Stimulated activated CD4-positive, alpha-beta T cell treated with anti-CD3 and anti-CD28 coated beads, TNF-alpha, amount 100 ng/mL, for 48 hours (primary cell): ENCODE results near the gene GRK6.
A peak's percentile ranks its signal among the peaks of the same experiment; 100 is the strongest.
"Not testable (repeated sequence)": the region's sequence is repeated elsewhere in the genome, so short reads cannot be mapped to it uniquely, and the experiment has no call there.

ENCODE experiments used
- DNase-seq, 3 donors: peaks; one replicate each; pipeline ENCODE4 v3.0.0-alpha.2; 2020; ENCODE audit warnings: low read depth in 3 of 3

Gene GRK6

GRCh38 chr5:177470759-177471536, 44.5 kb downstream of the GRK6 start:
- DNase-seq = no peak

GRCh38 chr5:177471610-177472356, 45.3 kb downstream of the GRK6 start:
- no peak for DNase-seq

DNA sequence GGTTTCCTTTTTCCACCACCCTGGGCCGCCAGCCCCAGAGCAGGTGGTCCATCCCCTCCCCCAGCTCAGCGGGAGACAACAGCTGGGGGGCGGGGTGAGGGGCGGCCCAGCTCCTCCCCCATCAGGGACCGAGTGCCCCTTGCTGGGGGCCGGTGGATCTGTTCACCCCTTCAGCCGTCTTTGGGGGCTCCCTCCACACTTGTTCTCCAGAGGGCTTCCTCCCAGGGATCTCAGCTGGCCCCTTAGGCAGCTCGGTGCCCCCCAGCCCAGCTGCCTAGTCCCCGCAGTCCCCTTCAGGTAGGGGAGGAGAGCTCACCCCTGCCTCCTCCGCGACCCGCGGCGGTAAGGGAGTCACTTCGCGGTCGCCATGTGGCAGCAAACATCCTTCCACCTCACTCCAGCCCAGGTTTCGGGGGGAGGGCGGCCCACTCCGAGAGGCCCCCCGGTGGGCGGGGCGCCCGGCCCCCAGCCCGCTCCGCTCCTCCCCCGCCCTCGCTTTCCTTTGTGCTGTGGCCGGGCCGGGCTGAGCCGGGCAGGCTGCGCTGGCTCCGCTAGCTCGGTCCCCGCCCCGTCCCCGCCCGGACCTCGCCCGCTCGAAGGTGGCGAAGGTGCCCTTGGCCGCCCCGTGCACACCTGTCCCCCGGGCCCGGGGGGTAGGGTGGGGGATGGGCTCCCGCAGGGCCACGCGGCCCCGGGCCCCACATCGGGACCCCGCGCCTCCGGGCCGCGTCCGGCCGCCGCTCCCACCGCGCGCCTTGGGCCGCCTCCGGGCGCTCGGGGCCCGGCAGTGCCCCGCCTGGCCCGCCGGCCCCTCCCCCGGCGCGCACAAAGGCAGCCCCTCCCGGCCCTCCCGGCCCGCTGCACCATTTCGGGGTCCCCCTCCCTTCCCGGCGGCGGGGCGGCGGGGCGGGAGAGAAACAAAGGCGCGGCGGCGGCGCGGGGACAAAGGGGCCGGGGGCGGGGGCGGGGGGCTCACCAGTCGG, 46.3 kb downstream of the GRK6 start:
- DNase-seq = peak in 1 of 3 donors; percentile 56

DNA sequence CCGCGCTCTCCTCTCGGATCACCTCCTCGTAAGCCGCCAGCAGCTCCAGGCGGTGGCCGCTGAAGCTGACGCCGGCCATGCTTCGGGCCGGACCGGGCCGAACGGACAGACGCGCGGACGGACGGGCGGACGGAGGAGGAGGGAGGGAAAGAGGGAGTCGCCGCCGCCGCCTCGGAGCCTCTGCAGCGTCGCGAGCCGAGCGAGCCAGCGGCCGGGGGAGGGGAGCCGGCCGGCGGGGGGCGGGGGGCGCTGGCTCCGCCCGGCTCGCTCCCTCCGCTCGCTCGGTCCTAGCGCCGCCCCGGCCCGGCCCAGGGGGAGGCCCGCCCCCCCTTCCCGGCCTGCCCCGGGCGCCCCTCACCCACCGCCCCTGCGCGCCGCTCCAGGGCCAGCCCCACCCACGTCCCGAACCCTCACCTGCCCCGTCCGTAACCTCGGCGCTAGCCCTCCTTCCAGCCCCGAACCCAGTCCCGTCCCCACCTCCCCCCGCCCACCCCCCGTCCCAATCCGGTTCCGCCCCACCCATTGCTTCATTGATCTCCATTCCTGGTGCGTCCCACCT, 47.0 kb downstream of the GRK6 start, which contains the start of gene DBN1:
Gene DBN1, minus strand, starts transcription at position 192 of the 559 bp plus-strand sequence. Its CDS starts 113 bp downstream, at position 79.
- no peak for DNase-seq

GRCh38 chr5:177474002-177474476, 47.6 kb downstream of the GRK6 start:
- DNase-seq = no peak

DNA sequence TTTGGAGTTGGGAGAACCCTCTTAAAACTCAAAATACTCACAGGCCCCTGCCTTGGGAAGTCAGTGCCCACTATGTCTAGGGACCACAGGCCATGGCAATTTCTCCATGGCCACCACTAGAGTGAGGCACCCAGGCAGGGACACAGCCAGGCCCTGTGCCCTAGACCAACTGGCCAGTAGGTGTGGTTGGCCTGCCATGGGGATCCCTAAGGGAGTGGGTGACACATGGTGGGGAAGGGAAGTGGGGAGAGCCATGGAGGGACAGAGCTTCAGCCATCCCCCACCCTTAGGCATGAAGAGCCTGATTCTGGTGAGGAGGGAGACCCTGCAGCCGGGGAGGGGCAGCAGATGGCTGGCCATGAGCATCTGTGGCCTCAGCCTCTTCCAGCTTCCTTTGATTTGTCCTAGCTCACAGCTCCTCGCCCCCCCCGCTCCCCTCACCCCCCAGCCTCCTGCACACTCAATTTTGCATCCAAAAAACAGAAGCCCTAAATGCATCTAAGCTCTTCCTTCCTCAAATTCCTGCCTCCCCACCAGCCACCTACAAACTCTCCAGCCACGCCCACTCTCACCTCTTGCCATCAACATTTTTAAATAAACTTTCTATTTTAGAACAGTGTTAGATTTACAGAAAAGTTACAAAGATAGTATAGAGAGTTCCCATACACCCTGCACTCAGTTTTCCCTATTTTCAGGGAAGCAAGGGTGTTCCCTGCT, 48.5 kb downstream of the GRK6 start:
- DNase-seq = no peak

DNA sequence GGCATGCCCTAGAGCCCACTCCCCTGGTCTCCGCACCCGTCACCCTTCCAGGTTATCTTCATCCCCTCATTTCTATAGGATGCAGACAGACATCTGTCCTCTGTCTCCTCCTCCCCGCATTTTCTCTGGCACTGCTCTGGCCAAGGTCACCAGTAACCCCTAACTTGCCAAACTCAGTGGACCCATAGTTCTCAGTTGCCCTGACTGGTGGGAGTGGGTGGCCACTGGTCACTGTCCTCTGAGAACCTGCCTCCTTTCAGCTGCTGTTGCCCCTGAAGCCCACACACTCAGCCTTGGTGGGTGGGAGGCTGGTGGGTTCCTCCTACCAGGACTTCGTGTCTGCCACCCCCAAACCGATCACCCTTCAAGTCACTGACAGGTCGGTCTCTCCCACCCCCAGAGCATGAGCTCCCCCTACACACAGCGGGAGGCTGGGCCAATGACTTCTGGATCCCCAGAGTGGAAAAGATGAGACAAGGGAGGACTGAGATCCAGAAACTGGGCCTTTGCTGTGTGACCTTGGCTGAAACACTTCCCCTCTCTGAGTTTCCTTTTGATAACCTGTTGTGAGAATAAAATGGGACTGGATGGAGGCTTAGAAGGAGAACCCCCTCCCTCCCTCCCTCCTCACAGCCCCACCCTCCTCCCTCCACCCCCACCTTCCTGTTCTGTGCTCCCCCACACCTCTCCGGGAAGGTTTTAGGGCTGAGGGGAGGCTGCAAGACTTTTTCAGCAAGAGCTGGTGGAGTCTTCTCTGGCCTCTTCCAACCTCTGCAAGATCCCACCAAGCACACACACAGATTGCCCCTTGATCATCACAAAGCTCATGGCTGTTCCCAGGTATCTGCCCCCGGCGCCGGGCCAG, 49.3 kb downstream of the GRK6 start:
- no peak for DNase-seq

GRCh38 chr5:177476531-177477233, 50.2 kb downstream of the GRK6 start:
- DNase-seq = no peak

DNA sequence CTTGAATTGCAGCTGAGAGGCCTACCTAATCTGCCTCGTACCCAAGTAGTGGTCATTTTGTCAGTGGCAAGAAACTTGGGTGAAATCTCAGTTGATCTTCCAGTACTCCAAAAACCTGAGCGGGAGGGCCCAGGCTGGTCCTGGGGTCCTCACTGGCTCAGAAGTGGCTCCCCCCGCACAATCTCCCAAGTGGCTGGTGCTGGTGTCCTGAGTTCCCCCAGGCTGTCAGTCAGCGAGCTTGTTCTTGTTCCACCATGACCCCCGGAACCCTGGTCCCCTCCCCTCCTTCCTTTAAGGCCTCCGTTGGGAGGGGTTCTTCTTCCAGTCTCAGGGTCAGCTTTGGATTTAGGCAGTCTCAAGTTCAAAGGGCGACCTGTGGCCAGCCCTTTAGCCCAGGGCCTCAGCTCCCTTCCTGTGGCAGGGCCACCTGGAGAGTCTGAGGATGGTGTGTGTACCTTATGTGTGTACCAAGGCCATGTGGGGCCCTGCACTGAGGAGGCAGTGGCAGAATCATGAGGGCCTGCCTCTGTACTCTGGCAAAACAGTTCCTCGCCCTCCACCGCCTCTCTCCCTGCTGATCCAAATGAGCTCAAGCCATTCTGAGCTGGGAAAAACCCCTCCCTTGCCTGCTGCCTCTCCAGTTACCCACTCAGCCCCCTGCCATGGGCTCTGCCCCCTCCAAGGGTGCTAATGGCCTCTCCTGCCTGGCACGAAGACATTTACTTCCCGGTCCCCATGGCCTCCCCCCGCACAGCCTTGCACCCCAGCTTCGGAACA, 51.4 kb downstream of the GRK6 start:
- no peak for DNase-seq

DNA sequence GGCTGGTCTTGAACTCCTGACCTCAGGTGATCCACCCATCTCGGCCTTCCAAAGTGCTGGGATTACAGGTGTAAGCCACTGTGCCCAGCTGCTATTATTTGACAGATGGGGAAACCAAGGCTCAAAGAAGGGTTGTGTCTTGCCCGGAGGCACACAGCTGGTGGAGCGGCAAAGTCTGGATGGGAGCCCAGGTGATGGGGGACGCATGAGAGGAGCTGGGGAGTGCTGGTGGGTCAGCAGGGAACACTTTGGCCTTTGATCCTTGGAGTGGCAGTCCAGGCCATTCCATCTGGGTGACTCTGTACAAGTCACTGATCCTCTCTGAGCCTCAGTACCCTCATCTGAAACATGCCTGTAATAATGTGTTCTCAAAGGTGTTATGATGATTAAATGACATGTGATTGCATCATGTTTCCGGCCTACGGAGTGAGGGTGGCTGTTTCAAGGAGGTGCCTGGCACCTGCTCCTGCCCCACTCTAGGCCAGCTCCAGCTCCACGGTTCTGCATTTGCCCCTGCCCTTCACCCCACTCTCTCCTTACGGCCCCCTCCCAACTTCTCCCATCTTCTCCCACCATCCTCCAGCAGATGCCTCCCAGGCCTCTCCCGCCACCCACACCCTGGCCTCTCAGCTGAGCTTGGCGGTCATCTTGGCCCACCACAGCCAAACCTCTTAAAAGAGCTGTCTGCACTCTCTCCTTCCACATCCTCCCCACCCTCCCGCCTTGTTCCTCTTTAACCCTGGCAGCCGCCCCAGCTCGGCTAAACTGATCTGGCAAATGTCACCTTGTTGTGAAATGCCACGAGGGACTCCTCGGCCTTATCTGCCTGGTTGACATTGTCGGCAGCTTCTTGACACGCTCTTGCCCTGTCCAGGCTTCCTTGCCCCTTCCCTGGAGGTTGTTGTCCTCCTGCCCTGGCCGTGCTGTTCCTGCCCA, 52.5 kb downstream of the GRK6 start:
- no peak for DNase-seq

- no peak for DNase-seq
These were observed 53.3 kb downstream of the GRK6 start for GRCh38 chr5:177479774-177480173.

GRCh38 chr5:177482359-177482795, 55.9 kb downstream of the GRK6 start:
- no peak for DNase-seq

DNA sequence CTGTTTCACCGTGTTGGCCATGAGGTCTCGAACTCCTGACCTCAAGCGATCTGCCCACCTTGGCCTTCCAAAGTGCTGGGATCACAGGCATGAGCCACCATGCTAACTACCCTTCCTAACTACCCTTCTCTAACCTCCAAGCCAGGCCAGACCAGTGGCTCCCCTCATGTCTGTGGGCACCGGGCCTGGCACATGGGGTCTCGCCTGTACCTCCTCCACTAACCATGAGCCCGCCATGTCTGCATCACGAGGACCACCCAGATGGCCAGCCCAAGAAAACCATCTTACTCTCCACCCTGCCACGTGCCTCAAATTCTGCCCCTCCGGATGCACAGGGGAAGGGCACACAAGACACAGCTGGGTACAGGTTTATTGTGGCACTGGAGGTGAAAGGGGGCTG, 56.6 kb downstream of the GRK6 start:
- DNase-seq = no peak

DNA sequence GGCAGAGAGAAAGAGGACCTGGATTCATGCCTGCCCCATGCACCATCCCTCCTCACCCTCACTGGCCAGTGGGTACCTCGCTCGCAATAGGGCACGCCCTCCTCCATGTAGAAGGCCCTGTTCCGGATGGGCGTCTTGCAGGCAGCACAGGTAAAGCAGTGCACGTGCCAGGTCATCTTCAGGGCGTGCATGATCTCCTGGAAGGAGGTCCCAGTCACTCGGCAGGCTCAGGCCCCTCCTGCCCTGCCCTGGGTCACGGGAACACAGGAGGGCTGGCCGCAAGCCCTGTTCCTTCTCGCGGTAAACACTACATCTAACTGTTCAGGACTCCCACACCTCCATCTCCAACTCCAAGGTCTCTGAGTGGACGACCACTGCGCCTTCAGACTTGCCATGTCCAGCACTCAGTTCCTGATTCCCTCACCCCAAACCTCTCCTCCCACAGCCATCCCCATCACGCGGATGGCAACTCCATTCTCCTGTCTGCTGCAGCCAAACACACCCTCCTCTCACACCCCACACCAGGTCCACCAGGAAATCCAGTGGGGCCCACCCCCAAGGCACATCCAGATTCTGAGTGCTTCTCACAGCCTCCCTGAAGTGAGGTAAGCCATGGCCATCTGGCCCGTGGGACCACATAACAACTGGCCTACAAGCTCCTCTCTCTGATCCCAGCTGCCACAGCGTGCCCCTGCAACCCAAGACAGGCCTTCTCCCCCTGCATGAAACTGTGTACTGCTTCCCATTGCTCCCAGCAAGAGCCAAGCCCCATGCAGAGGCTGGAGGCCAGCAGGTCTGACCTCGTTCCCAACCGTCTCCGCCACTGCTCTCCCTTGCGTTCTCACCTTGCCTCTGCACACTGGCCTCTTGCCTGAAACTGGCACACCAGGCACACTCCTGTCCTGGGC, 57.8 kb downstream of the GRK6 start:
- no peak for DNase-seq

DNA sequence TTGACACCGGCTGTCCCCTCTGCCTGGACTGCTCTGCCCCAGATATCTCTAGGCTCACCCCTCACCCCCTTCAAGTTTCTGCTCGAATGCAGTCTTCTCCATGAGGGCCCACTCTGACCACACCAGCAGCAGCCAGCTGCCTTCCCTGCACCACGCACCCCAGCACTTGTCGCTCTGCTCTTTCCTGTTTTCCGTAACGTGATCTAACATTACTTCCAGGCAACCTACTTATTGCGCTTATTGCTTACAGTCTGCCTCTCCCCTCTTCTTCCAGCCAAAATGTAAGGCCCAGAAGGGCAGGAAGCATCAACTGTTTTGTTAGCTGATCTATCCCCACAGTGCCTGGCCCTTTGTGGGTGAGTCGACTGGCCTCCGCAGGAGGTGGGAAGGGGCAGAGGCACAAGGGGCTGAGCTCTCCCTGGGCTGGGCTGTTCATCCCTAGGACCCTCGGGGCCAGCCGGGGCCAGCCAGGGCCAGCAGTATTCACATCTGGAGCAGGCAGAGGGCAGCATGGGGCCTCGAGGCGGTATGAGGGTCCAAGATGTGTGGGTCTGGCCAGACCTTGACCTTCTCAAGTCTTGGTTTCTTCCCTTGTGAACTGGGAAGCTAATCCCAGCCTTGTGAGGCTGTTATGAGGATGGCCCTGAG, 58.5 kb downstream of the GRK6 start:
- DNase-seq = no peak

- DNase-seq = not testable (repeated sequence)
These were observed 59.3 kb downstream of the GRK6 start for GRCh38 chr5:177485753-177486152.
